22Rv1 (cell line): Measurements from ENCODE around the gene TPT1.

Source experiments
- H3K27ac ChIP-seq: fragments of 450-650 bp; 2 replicates; pipeline ENCODE4 v1.5.1; 2017
- ZFX ChIP-seq: fragments of 450-650 bp; IDR thresholded peaks from 2 replicates; pipeline ENCODE4 v1.6.1; 2017; ENCODE audit warnings: antibody characterized with exemption, borderline replicate concordance
- TF ChIP-seq, protein P1 (sequence below): fragments of 450-650 bp; IDR thresholded peaks from 2 replicates; pipeline ENCODE4 v1.5.1; 2017; ENCODE audit warnings: mild to moderate bottlenecking

The TPT1 gene

DNA sequence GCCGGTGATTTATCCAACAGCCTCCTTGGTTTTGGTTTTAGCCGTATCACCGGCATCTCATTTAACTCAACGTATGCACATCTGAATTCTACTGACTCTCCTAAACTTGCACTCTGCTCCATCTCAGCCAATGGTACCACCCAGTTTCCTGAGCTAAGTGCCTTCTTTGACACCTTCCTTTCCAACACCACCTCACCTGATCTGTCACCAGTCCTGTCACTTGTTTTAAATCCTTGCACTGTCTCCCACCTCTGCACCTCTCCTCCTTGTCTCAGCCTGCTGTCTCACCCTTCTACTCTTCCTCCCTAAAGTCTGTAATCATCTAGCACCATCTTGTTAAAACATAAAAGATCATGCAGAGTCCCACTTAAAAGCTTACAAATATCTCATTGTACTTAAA is 28.1 kb upstream of the TPT1 start:
- H3K27ac ChIP-seq = no peak overlapping the region
- no peak for TF ChIP-seq ZFX
- TF ChIP-seq, protein P1, sequence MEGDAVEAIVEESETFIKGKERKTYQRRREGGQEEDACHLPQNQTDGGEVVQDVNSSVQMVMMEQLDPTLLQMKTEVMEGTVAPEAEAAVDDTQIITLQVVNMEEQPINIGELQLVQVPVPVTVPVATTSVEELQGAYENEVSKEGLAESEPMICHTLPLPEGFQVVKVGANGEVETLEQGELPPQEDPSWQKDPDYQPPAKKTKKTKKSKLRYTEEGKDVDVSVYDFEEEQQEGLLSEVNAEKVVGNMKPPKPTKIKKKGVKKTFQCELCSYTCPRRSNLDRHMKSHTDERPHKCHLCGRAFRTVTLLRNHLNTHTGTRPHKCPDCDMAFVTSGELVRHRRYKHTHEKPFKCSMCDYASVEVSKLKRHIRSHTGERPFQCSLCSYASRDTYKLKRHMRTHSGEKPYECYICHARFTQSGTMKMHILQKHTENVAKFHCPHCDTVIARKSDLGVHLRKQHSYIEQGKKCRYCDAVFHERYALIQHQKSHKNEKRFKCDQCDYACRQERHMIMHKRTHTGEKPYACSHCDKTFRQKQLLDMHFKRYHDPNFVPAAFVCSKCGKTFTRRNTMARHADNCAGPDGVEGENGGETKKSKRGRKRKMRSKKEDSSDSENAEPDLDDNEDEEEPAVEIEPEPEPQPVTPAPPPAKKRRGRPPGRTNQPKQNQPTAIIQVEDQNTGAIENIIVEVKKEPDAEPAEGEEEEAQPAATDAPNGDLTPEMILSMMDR = no peak

DNA sequence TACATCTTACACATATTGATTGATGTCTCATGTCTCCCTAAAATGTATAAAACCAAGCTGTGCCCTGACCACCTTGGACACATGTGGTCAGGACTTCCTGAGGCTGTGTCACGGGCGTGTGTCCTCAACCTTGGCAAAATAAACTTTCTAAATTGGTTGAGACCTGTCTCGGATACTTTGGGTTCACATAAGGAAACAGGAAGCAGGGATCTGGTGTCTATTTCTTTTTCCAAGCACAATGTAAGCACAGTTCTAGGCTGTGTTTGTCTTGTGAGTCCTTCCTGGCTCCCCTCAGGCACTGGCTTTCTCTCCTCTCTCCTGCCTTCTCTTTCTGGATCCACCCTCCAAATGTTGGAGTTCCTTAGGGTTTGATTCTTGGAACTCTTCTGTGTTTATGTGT is 27.6 kb upstream of the TPT1 start:
- TF ChIP-seq, protein P1 = no peak
- no peak overlapping the region for H3K27ac ChIP-seq

DNA sequence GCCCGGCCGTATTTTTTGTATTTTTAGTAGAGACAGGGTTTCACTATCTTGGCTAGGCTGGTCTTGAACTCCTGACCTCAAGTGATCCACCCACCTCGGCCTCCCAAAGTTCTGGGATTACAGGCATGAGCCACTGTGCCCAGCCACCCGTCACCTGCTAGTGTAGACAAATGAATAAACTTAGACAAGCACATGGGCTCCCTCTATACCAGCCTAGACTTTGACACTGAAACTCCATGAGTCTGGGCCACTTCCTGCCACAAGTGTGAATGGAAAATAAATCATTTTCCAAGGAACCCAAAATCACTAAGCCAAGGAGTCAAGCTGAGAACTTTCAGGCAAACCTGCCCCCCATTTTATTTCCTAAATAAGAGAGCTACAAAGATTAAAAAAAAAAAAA is 27.0 kb upstream of the TPT1 start:
- TF ChIP-seq, protein P1 = no peak
- no peak for TF ChIP-seq ZFX
- H3K27ac ChIP-seq = no peak overlapping the region

DNA sequence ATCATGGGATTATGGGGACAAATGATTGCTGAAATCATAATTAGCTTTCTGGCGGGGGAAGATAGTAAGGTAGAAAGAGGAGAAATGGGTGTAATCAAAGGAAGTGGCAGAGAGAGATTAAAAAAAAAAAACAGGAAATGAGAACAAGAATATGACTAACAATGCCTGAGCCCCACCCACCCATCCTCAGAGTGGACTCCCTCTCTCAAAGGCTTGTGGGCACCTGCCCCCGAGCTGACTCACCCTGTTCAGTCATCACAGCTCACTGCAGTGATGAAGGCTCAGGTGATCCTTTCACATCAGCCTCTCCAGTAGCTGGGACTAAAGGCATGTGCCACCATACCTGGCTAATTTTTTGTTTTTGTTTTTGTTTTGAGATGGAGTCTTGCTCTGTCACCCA is 26.4 kb upstream of the TPT1 start:
- TF ChIP-seq ZFX = no peak
- TF ChIP-seq, protein P1 = no peak
- H3K27ac ChIP-seq = no peak overlapping the region

DNA sequence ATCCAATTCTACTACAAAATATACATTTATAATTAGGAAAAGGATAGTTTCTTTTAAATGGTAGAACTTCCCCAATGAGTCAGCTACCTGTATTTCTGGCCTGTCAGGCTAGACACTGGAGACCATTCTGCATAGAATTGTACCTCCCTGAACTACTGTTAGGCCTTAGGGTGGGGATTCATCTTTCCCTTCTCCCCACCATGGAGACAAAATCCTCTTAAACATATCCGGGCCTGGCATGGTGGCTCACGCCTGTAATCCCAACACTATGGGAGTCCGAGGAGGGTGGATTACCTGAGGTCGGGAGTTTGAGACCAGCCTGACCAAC is 24.5 kb upstream of the TPT1 start:
- TF ChIP-seq ZFX = no peak
- TF ChIP-seq, protein P1 = no peak
- no peak overlapping the region for H3K27ac ChIP-seq

DNA sequence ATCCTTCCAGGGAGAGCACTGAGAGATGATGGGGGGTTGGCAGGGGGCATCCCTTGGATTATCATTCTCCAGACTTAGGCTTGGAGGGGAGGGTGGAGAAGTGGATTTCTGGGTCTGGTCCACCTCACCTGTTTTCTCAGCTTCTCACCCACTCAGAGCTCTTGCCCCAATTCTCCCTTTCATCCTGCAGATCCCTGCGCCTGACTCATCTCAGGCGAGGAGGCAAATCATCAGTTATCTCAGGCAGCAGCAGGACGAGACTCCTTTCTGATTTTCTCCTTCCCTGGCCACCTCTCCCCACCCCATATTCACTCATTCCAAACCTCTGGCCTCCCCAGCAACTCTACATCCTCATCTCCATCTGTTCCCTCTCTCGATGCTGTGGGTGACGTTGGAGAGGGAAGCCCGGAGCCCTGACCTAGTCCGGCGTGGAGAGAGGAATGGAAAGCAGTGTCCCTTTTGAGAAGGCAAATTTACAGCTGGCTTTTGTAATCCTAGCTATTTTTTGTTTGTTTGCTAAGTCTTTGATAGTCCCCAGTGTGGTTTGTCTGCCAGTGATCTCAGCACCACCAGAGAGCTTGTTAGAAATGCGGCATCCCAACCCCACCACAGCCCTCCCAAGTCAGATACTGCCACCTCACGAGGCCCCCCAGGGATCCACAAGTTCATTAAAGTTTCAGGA is 24.0 kb upstream of the TPT1 start:
- no peak overlapping the region for H3K27ac ChIP-seq
- TF ChIP-seq, protein P1 = no peak
- TF ChIP-seq ZFX = no peak

DNA sequence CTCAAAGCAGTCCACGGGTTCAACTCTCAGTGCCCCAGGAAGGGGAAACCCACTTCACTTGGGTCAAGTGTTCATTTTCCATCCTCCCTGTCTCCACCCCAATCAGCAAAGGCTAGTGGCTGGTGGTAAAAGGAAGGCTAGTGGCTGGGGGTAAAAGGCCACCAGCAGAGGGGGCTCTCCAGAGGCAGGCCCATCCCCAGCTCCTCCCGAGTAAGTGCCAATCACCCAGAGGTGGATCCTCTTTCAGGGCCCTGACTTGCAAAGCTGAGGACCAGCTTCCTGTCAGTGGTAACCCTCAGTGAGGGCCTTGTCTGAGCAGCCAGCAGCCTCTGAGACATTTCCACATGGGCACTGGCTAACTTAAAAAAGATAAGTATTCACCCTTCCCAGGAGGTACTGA is 22.0 kb upstream of the TPT1 start:
- no peak for TF ChIP-seq ZFX
- TF ChIP-seq, protein P1 = peak; percentile 42
- H3K27ac ChIP-seq = no peak overlapping the region
